ENCODE data around the gene METTL2B. TPM values are rescaled to one million over a fixed set of nuclear protein-coding genes. Genes with fewer than 3 reads are reported as not detected.
A peak's percentile ranks its signal among the peaks of the same experiment; 100 is the strongest.
"Not testable (repeated sequence)": the region's sequence is repeated elsewhere in the genome, so short reads cannot be mapped to it uniquely, and the experiment has no call there.

METTL2B gene
- total and polyA plus RNA-seq, 2 of the 13 experiments (the other 11 are each of a cell fraction or from before 2014, with no cell fraction given), result 15.5 to 33.1 TPM

DNA sequence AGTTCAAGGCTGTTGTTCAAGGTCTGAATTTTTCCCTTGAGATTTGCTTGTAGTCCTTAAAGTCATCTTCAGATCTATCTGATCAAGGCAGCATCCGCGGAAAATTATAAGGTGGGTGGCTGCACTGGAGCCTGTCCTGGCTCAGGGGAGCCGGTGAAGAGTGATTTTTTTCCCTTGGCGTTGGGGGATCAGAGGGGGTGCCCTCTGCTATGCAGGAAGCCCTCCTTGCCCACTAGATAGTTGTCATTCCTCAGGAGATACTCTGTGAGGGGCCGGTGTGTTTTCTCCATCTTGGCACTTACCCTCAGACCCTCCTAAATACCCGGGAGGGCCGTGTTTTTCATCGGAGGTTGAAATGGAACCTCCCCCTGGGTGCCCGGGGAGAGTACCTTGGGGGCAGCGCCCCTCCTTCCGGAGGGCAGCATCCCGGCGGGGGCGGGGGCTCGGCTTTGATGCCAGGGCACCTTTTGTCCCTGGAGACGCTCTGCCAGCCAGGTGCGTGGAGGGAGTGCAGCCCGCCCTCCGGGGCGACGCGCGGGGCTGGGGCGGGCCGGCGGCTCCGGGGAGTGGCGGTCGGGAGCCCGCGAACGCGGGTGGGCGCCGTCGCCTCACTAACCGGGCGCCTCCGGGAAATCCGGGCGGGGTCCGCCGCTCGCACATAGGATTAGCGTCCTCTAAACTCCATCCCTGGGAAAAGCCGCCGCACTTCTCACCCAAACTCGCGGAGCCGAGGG lies 53.7 kb downstream of the METTL2B start:
- H2AFZ ChIP-seq (ENCODE audit: low read length); H4K20me1 ChIP-seq (ENCODE audit: insufficient read depth, low read length); H3K36me3 ChIP-seq (replicated peaks in 1 of 2; ENCODE audit: control insufficient read depth in 1 of 2, insufficient read depth in 2 of 2, low read length in 2 of 2); FAIRE-seq; in situ Hi-C loops (cut with HindIII; ENCODE audit: extremely low pct_ligation_motif_present, low pct_unique_long_range_greater_than_20kb); ATAC-seq; CTCF ChIA-PET (ENCODE audit: low intra/inter-chr PET ratio, low total read pairs); POLR2A ChIA-PET; DNase-seq (ENCODE audit: low spot score); H3K27me3 ChIP-seq (ENCODE audit: control insufficient read depth in 1 of 2, insufficient read depth in 2 of 2, low read length in 2 of 2); H3K9me3 ChIP-seq (ENCODE audit: low read length); BruUV-seq (replicated peaks): not testable (repeated sequence)
- peak overlapping the region; percentile 50 to 84 (median 74) for H3K4me3 ChIP-seq (replicated peaks in 1 of 3; ENCODE audit: insufficient read depth in 1 of 3, low read depth in 2 of 3, low read length in 3 of 3)
- H3K4me1 ChIP-seq (ENCODE audit: insufficient read depth, low read length), result peaks cover 32% of the 10 kb centered on the region
- H3K4me2 ChIP-seq (ENCODE audit: low read depth, low read length), result peak overlapping the region; percentile 72
- H3K27ac ChIP-seq (ENCODE audit: extremely low read length, insufficient read depth, low read length), result peak overlapping the region; percentile 61
- peak overlapping the region; percentile 80 for H3K9ac ChIP-seq (ENCODE audit: insufficient read depth, low read depth, low read length)
- WGBS (ENCODE audit: low lambda C conversion rate), result 13% methylated on average over 3 of the region's 50 CpGs
- intact Hi-C loops (cut with micrococcal nuclease; ENCODE audit: unreplicated experiment), result loop anchor here (5.0 kb wide), 1 partner anchor 53 kb away; the partner anchor contains the start of gene METTL2B
- TF ChIP-seq HNRNPL (IDR thresholded peaks at IDR 0.05; ENCODE audit: low read depth, low read length) (0 out of 2 replicates have a peak, but pooled peaks have one; percentile 74), YEATS4 (CRISPR knock-in tag; IDR thresholded peaks at IDR 0.05; ENCODE audit: borderline replicate concordance) (peak; percentile 9; the same call in 1 of the 2 replicates), MYC (CRISPR knock-in tag; IDR thresholded peaks at IDR 0.05; ENCODE audit: borderline replicate concordance) (0 out of 2 replicates have a peak, but pooled peaks have one; percentile 1)
- peaks cover 27% of the 10 kb centered on the region for H3K79me2 ChIP-seq (ENCODE audit: insufficient read depth, low read length)

- in situ Hi-C loops (cut with HindIII; ENCODE audit: extremely low pct_ligation_motif_present, low pct_unique_long_range_greater_than_20kb) (no loop called here), intact Hi-C loops (cut with micrococcal nuclease; ENCODE audit: unreplicated experiment) (loop anchor here (5.0 kb wide), 1 partner anchor 53 kb away; the partner anchor contains the start of gene METTL2B)
- Histone ChIP-seq H3K4me1 (ENCODE audit: insufficient read depth, low read length) (peaks cover 27% of the 10 kb centered on the region), H3K9ac (ENCODE audit: insufficient read depth, low read depth, low read length) (peak overlapping the region; percentile 80), H3K4me3 (replicated peaks in 1 of 3; ENCODE audit: insufficient read depth in 1 of 3, low read depth in 2 of 3, low read length in 3 of 3) (peak overlapping the region; percentile 50 to 84 (median 74)), H2AFZ (ENCODE audit: low read length) (no peak overlapping the region), H3K4me2 (ENCODE audit: low read depth, low read length) (peak overlapping the region; percentile 72), H3K27ac (ENCODE audit: extremely low read length, insufficient read depth, low read length) (peak overlapping the region; percentile 61), H3K36me3 (replicated peaks in 1 of 2; ENCODE audit: control insufficient read depth in 1 of 2, insufficient read depth in 2 of 2, low read length in 2 of 2) (no peaks in the 10 kb centered on the region; a peak in 1 of 5 replicates), H3K79me2 (ENCODE audit: insufficient read depth, low read length) (peaks cover 31% of the 10 kb centered on the region), H3K9me3 (ENCODE audit: low read length) (no peaks in the 10 kb centered on the region), H3K27me3 (ENCODE audit: control insufficient read depth in 1 of 2, insufficient read depth in 2 of 2, low read length in 2 of 2) (no peaks in the 10 kb centered on the region), H4K20me1 (ENCODE audit: insufficient read depth, low read length) (peaks cover 8% of the 10 kb centered on the region; the same call in 1 of the 2 replicates)
- DNase-seq (ENCODE audit: low spot score), result no peak
- no TSS peak for BruUV-seq (replicated peaks)
- WGBS (ENCODE audit: low lambda C conversion rate), result no CpG with 5 or more reads among the region's 38 CpGs
- CTCF ChIA-PET (ENCODE audit: low intra/inter-chr PET ratio, low total read pairs), result no interaction called here
- ATAC-seq, result no peak
- FAIRE-seq, result no peak
- POLR2A ChIA-PET, result no interaction called here
- TF ChIP-seq SRSF4 (IDR thresholded peaks at IDR 0.05; ENCODE audit: low read depth, low read length, poor library complexity, severe bottlenecking) (no peak), ZNF777 (CRISPR knock-in tag; IDR thresholded peaks at IDR 0.05) (peak; percentile 72), YEATS4 (CRISPR knock-in tag; IDR thresholded peaks at IDR 0.05; ENCODE audit: borderline replicate concordance) (peak; percentile 53; the same call in 1 of the 2 replicates), ZKSCAN5 (CRISPR knock-in tag; IDR thresholded peaks at IDR 0.05) (no peak), HNRNPK (IDR thresholded peaks at IDR 0.05; ENCODE audit: low read depth, low read length, poor library complexity, severe bottlenecking) (no peak), POLR2A (IDR thresholded peaks at IDR 0.05; ENCODE audit: insufficient read depth in 1 of 2, low read depth in 2 of 2, low read length in 2 of 2) (peak; percentile 61 to 71; a peak in 3 of 4 replicates), ZSCAN20 (CRISPR knock-in tag; IDR thresholded peaks at IDR 0.05; ENCODE audit: borderline replicate concordance) (0 out of 2 replicates have a peak, but pooled peaks have one; percentile 3)
- TF ChIP-seq, protein P1, sequence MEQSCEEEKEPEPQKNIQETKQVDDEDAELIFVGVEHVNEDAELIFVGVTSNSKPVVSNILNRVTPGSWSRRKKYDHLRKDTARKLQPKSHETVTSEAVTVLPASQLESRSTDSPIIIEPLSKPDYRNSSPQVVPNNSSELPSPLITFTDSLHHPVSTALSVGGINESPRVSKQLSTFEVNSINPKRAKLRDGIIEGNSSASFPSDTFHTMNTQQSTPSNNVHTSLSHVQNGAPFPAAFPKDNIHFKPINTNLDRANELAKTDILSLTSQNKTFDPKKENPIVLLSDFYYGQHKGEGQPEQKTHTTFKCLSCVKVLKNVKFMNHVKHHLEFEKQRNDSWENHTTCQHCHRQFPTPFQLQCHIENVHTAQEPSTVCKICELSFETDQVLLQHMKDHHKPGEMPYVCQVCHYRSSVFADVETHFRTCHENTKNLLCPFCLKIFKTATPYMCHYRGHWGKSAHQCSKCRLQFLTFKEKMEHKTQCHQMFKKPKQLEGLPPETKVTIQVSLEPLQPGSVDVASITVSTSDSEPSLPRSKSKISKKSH (CRISPR knock-in tag; IDR thresholded peaks at IDR 0.05; ENCODE audit: borderline replicate concordance), result no peak
- TF ChIP-seq, protein P2, sequence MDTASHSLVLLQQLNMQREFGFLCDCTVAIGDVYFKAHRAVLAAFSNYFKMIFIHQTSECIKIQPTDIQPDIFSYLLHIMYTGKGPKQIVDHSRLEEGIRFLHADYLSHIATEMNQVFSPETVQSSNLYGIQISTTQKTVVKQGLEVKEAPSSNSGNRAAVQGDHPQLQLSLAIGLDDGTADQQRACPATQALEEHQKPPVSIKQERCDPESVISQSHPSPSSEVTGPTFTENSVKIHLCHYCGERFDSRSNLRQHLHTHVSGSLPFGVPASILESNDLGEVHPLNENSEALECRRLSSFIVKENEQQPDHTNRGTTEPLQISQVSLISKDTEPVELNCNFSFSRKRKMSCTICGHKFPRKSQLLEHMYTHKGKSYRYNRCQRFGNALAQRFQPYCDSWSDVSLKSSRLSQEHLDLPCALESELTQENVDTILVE (CRISPR knock-in tag; IDR thresholded peaks at IDR 0.05), result no peak
- TF ChIP-seq, protein P3, sequence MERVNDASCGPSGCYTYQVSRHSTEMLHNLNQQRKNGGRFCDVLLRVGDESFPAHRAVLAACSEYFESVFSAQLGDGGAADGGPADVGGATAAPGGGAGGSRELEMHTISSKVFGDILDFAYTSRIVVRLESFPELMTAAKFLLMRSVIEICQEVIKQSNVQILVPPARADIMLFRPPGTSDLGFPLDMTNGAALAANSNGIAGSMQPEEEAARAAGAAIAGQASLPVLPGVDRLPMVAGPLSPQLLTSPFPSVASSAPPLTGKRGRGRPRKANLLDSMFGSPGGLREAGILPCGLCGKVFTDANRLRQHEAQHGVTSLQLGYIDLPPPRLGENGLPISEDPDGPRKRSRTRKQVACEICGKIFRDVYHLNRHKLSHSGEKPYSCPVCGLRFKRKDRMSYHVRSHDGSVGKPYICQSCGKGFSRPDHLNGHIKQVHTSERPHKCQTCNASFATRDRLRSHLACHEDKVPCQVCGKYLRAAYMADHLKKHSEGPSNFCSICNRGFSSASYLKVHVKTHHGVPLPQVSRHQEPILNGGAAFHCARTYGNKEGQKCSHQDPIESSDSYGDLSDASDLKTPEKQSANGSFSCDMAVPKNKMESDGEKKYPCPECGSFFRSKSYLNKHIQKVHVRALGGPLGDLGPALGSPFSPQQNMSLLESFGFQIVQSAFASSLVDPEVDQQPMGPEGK (CRISPR knock-in tag; IDR thresholded peaks at IDR 0.05), result peak; percentile 27
Observed at GRCh38 chr7:128530855-128531104, 54.2 kb downstream of the METTL2B start.
